GM19467 (cell line): ENCODE measurements around the gene NR2F2.

ENCODE experiments used
- ATAC-seq: cut with Tn5 transposase; IDR thresholded peaks from one replicate; pipeline ENCODE4 v1.9.1; 2021; ENCODE audit warnings: mild to moderate bottlenecking, moderate library complexity; ENCODE audit not compliant: unreplicated experiment

The NR2F2 gene

DNA sequence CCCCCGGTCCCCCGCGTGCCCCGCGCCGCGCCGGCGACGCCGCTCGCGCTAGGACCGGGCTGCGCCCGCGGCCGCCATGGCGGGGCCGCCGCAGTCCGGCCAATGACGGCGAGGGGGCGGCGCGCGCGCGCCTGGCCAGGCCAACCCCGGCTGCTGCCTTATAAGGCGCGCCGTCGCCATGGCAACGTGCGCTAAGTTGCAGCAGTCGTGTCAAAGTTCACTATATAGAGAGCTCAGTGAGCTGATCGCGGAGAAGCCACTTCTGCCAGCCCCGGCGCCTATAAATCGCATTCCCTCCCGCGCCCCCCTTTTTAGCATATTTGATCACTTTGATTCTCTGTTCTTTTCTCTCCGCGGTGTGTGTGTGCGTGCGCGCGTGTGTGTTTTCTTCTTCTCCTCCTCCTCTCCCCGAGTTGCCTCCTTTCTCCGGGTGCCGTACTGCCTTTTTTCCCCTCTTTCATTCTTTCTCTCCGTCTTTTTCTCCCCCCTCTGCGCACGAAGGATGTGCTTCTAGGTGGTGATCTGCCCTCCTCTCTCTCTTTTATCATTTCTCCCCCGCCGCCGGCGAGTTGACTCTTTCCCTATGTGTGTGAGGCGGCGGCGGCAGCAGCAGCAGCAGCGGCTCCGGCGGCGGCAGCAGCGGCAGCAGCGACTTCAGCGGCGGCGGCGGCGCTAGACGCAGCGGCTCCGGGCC lies at the start of gene NR2F2:
Gene NR2F2, plus strand, starts transcription at position 251 of the 694 bp plus-strand sequence. CDS start 1,406 bp downstream, outside the sequence.
- ATAC-seq: peak; percentile 55

DNA sequence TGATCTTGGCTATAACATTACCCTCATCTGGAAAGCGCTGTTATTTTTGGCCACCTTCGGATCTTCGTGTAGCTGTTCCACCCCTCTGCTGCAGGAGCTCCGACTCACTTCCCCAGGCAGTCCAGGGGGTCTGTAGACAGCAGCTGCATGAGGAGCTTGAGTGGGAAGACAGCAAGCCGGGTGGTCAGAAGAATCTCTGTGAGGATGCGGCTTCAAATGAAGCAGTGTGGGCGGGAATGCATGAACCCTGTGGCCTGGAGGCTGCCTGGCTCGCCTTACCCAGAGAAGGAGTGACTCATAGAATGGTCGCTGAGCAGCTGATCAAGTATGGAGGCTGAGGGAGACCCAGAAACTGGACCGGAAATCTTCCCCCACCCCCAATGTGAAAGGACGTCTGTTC lies 45.2 kb upstream of the NR2F2 start:
- no peak for ATAC-seq

DNA sequence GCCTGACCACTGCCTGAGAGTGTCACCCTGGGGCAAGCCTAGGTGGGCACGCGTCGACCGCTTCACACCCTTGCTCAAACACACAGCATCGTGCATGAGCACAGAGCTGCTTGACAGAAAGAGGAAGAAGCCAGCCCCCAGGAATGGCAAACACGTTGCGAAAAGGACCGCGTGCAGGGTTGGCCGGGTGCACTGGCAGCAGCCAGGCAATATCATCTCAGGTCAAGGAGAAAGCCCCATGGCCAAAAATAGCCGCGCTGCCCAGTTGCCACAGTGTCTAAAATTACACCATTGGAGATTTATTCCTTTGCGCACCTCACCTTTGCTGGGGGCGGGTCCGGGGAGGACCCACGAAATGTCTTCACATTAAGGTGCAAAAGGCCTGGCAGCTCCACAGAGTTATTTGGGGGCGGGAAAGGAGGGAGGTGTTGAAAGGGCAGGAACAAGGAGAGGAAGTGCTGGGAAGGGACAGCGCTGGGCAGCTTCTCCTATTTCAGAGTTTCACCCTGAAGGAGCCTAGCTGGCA lies 44.7 kb upstream of the NR2F2 start:
- no peak for ATAC-seq

DNA sequence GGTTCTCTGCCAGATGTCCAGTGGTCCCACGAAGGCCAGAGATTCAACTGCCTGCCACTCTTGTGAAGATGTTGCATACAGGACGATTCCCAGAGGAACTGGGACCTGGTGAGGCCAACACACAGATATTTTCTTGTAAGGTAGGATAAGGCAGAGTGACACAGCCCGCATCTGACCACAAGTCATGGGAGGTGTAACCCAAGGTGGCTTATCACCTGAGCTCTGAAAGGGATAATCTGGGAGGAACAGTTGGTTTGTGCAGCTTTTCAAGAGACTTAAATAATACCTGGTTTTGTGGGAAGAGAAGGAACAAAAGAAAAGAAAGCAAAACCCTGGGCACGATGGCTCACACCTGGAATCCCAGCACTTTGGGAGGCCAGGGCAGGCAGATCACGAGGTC lies 39.8 kb upstream of the NR2F2 start:
- ATAC-seq: no peak

DNA sequence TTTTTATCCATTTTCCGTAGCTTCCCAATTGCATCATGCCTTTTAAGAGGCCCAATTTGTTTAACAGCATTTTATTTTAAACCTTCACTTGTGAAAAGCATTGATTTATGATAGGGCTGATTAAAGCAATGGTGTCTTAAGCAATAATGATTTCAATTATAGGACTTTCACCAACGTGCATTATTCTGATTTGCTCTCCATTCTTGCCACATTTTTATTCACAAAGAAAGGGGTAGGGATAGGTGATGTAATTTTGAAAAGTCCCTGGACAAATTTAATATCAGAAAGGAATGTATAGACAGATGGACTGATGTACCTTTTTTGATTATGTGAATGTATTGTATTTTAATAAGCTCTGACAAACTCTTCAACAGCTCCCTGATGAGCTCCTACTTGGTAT lies 37.9 kb upstream of the NR2F2 start:
- no peak for ATAC-seq

DNA sequence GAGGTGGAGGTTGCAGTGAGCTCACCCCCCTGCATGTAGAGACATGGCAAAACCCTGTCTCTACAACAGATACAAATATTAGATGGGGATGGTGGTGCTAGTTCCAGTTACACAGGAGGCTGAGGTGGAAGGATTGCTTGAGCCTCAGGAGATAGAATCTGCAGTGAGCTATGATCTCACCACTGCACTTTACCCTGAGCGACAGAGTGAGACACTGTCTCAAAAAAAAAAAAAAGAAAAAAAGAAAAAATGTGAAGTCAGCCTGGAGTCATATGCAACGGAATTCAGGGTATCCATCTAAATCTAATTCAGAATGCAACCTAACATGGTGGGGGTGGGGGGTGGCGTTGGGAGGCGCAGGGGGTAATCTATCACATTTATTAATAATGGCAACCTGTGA lies 37.1 kb upstream of the NR2F2 start:
- ATAC-seq: no peak

DNA sequence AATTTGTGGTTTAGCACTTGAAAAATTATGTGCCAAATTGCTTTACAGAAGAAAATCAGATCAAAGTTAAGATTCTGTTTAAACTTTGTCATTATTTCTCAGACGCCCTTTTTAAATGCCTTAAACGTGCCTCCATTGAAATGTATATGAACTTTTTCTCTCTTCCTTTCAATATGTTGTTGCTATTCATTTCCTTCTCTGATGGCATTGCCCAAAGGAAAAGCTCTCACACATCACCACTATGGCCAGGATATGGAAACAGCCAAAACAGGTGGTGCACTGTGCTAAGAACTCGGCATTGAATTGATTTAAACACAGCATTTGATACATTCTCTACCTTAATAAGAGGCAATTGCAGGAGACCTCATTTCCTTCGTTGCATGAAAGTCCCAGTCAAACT lies 35.7 kb upstream of the NR2F2 start:
- no peak for ATAC-seq

DNA sequence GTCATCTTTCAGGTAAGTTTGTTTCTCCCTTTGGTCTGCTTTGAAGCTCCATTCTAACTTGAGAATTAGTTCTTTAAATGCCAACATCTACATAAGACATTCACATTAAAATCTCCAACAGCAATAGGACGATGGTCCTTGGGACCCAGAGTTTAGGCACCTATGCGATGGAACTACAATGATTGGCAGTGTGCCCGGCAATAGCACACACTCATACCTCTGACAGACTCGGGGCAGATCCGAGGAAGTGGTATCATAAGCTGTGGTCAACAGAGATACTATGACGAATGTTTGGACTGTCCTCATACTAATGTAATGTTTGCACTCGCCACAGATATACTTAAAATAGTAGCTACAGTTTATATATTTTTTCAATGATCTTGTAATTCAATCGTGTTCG lies 34.2 kb upstream of the NR2F2 start:
- no peak for ATAC-seq

DNA sequence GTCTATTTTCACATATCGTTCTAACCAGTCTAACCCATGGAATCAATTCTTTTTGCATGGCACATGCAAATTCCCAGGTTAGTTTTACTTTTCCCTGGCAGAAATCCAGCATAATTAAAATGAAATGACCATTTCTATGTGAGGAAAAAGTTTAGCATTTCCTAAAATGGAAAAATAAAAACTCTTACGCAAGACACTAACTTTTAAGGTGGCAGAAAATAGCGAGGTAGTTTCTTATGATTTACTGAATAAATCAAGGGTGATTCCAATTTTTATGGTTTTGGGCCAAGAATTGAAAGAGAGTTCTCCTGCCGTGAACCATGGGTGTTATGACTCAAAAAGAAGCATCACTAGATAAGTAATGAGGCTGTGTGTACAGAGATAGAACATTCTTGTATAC lies 32.7 kb upstream of the NR2F2 start:
- ATAC-seq: no peak

DNA sequence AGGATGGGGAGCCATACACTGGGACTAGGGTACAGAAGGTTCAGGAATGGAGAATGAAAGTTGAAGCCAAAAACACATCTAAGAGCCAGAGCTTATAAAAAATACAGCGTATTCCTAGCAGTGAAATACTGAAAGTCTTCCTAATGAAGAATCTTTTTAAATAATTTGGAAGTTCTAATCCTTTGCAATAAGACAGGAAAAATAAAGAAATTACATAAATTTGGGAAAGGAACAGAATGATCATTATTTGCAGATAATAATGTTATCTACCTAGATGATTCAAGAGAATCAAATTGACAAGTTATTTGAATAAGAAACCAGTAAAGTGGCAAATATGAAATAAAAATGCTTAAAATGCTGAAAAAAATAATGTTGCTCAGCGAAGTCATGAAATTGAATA lies 32.3 kb upstream of the NR2F2 start:
- no peak for ATAC-seq

DNA sequence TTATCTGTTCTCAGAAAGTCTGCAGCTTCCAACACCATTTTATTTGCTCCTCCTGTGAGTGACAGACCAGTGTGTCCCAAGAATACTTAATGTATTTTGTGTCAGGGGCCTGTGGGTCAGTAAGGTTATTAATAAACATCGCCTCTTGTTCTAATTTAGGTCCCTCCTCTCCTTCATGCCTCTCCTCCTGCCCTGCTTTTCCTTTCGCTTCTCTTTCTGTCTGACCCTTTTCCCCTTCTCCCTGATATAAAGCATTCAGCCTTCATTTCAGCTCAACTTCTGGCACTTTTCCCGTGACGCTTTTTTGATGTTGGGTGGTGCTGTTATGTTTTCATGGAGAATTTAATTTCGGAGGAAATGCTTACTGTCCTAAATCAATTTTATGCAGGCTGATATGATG lies 29.7 kb upstream of the NR2F2 start:
- ATAC-seq: no peak

DNA sequence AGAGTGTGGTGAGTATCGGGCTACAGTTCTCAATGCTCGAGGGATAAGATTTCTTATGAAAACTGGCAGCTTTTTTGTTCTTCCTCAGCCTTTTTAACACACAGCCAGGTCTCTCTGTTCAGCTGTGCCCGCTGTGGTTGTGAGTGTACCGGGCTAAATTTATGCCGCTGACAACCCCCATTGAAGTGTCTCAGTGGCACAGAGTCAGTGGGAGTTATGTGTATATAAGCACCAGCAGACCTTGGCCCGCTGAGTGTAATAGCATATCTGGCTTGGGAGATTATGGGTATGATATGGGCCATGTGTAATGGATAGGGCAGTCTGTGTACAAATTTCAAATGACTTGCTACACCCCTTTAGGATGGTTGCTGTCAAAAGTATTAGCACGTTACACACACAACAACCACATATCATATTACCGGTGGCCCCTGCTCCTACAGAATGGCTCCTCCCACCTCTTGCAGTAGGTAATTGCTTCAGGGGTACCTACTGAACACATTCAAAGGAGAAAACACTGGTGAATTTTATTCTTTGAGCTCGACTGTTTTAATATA lies 26.9 kb upstream of the NR2F2 start:
- ATAC-seq: no peak

DNA sequence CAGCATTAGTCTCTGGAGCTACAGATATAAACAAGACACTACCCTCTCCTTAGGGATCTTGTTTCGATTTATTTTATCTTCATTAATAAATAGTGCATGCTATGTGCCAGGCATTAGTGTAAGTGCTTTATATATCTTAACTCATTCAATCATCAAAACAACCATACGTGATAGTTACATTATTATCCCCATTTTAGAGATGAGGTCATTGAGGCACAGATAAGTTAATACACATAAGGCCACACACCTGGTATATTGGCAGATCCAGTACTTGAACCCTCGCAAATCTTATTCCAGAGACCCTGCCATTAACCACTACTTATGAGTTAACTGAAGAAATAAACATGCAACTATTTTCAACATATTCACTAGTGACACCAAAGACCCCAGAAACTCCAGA lies 25.7 kb upstream of the NR2F2 start:
- ATAC-seq: no peak

DNA sequence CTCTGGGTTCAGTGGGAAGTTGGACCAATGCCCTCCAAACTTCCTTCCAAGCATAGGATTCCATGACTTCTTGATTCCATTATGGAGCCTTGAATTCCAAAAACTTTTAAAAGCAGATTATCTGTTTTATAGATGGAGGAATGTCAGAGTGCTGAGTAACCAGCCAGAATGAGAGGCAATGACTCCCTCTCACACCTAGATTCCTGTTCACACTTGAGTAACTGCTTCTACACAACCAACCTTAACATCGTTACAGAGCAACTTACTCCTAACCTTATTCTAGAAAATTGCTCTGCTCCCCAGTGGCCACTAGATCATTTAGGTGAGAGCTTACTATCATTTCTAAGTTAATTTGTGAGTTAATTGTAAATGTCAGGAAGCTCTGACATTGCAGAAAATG lies 24.2 kb upstream of the NR2F2 start:
- no peak for ATAC-seq

DNA sequence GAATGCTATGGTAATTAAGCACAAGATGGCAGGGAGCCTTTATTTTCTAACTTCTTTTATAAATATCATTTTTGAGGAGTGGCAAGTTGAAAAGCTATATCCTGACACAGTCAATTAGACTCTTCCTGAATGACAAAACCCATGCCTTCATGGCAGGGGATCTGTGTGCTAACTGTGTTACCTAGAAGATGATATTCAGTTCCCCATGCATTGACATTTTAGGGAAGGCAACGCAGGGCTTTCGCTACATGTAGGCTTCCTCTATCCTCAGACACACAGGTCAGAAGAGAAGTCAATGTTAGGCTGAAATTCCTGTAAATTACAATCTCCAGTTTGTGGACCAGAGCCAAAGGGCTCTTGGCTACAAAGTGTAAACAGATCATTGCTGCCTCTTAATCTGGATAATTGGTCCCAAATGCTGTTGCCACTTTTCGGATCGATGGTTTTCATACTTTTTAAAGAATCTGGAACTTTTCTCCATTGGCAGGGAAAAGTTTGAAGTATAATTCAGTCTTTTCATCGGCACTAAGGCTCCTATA lies 22.6 kb upstream of the NR2F2 start:
- ATAC-seq: no peak

DNA sequence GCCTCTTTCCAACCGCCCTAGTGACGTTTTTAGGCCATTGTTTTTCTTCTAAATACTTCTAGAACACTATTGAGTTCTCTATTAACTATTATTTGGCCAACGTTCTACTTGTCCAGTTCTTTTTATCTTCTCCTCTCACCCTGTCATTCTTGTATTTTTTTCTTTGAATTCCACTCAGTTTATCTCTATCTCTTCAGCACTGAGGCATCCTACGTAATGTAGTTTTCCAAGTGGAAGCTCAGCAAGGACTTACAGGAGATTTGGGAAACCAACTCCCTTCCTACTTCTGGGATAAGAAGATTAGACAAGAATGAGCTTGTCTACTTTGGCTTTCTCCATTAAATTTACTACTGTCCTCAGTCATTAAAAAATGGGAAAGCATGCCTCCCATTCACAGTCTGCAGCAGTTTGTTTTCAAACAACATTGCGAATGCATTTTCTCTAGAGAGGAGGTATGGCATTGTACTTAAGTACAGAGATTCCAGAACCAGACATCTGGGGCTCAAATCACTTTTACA lies 21.3 kb upstream of the NR2F2 start:
- no peak for ATAC-seq

DNA sequence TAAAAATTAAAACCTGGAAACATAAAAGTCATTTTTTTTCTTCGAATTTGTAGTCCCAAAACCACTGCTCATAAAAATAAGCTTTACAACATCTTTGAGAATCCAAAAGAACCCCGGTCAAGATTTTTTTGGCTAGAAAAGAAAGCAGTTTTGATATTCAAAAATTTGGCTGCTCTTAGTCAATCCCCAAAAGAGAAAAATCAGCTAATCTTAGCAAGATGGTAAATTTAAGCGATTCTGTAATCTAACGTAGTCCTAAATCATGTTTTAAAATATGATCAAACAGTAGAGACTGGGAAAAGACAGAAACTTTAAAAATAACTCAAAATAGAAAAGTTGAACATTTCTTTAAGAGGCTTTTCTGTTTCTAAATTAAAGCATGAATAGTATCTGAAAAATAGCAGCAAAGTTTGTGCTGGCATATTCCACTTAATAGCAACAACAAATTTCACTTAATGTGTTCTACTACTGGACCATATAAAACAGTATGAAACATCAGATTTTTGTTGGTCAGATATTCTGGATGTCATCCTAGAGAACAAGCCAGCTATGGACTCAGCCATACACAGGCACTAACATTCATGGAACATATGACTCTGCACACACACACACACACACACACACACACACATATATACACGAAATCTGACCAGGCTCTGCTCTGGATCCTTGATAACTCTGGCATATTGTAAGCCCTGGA lies 19.1 kb upstream of the NR2F2 start:
- ATAC-seq: no peak

DNA sequence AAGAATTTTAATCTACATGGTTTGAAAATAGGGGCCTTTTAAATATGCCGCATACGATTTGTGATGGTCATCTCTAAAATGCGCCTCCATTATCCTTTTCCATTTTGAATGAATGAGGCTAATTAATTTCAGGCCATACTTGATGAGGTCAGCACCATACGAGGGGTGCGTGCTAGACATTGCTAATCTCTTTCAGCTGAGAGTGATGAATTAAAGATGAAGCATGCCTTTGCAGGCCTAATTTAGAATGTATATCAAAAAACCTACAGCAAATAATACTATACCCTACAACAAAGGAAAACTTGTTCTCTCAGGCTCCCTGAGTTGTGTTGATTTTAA lies 18.6 kb upstream of the NR2F2 start:
- no peak for ATAC-seq

DNA sequence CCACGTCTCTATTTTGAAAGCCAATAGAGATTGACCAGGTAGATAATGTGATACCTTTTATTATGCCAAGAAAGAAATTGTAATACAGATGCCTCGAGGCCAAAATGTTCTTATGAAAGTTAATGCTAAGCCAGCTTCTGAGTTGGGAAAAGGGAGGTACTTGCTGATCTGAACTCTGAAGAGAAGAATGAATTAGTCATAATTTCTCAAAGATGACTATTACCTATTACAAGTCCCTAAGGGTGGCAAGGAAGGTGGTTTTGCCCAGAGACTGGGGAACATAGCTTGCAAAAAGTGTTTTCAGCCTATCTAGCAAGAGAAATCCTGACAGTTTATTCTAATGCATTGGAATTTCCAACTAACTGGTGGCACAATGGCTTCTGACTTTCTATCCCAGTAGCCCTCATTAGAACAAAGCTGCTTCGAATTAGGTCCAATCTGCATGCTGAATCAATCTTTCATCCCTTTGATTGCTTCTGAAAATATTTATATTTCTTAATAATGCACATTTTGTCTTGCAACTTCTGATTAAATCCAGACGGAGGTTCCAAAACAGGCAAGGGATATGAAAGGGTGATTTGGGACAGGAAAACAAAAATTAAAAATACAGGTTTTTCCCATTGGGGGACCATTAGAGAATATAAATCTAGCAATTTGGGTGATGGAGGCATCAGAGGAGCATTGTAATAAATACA lies 17.7 kb upstream of the NR2F2 start:
- ATAC-seq: no peak

DNA sequence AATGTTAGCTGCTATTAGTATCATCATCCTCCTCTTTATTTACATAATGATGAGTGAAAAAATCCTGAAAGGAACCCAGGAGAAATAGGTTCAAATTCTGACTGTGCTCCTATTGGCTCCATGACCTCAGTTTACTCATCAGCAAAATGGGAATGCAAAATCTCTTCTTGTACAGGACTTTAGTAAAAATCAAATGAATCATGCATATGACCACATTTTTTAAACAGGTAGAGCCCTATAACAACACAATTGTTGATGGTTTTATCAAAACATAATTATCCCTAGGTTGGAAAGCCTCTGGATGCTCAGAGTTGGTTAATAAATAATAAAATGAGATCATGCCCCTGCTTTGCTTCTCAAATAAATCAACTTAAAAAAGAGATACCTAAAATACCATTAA lies 16.0 kb upstream of the NR2F2 start:
- ATAC-seq: no peak

DNA sequence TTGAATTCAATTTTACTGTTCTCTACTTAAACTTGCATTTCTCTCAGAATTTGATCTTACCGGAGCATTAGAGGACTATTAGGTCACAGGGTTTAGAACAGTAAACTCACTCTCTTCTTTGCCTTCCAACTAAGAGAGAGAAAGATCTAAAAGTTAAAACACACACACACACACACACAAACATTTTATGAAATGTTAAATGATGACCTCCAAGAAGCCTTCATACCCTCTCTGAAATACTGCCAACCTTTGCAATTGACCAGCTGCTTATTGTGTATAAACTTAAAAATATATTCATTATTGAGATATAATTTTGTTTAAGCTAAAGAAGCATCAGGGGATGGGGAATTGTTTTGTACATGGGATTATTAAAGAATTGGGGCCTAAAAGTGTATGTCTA lies 15.5 kb upstream of the NR2F2 start:
- ATAC-seq: no peak
